ENCODE data around the gene SPOCK3.

- TF ChIP-seq POLR2A (IDR thresholded peaks at IDR 0.05; ENCODE audit: low read length) (no peak), GATA1 (IDR thresholded peaks at IDR 0.05; ENCODE audit: low read depth, low read length) (no peak)
Measured at GRCh38 chr4:166895771-166896170, 338.5 kb downstream of the SPOCK3 start.
